IMR-90 (cell line): Measurements from ENCODE around the gene IL1RAPL1. TPM values are rescaled to one million over a fixed set of nuclear protein-coding genes. Genes with fewer than 3 reads are reported as not detected.

Source experiments
- ATAC-seq: fragments of 200-7000 bp; cut with Tn5 transposase; 2 replicates; pipeline ENCODE4 v1.9.1; 2020; ENCODE audit warnings: low read depth, mild to moderate bottlenecking, moderate library complexity
- BruUV-seq: library from RNA; stranded (reverse); fragments of 400-500 nt; replicated peaks from 2 replicates; lab custom pipeline; 2021; lab: Mats Ljungman, UMichigan
- CTCF ChIA-PET: fragments of 300-600 bp; formaldehyde crosslinking; extraction: SDS; loops from one replicate; lab custom pipeline; 2021; ENCODE audit warnings: antibody characterized with exemption; lab: Yijun Ruan, JAX
- POLR2A ChIA-PET: fragments of 300-600 bp; sonication (Branson Sonifier 250); formaldehyde crosslinking; loops from one replicate; lab custom pipeline; 2022; ENCODE audit warnings: antibody characterized with exemption; ENCODE audit not compliant: unreplicated experiment; lab: Charles Lee
- DNase-seq: peaks from one replicate; pipeline ENCODE4 v3.0.0; 2013
- H2AFZ ChIP-seq: replicated peaks from 2 replicates; pipeline ENCODE3; 2013; ENCODE audit warnings: low read length, mild to moderate bottlenecking; ENCODE audit not compliant: poor library complexity
- H2AK5ac ChIP-seq: 2 replicates; pipeline ENCODE4 v1.6.1; 2013; ENCODE audit warnings: low read depth, low read length, inconsistent platforms
- H2AK9ac ChIP-seq: replicated peaks from 2 replicates; pipeline ENCODE3; 2013; ENCODE audit warnings: mild to moderate bottlenecking, low read depth, low read length, moderate library complexity; ENCODE audit not compliant: poor library complexity
- H2BK120ac ChIP-seq: 2 replicates; pipeline ENCODE4 v1.6.1; 2013; ENCODE audit warnings: low read depth, low read length, inconsistent platforms
- H2BK15ac ChIP-seq: 3 replicates; pipeline ENCODE4 v1.6.1; 2013; ENCODE audit warnings: low read depth, low read length, inconsistent platforms
- H2BK20ac ChIP-seq: 2 replicates; pipeline ENCODE4 v1.6.1; 2013; ENCODE audit warnings: low read depth, mild to moderate bottlenecking, inconsistent platforms, low read length, moderate library complexity
- H2BK5ac ChIP-seq: 2 replicates; pipeline ENCODE4 v1.6.1; 2013; ENCODE audit warnings: mild to moderate bottlenecking, low read depth, low read length, inconsistent platforms; ENCODE audit not compliant: poor library complexity, severe bottlenecking
- H3K14ac ChIP-seq: replicated peaks from 2 replicates; pipeline ENCODE4 v1.6.1; 2013; ENCODE audit warnings: low read depth, low read length, inconsistent platforms
- H3K18ac ChIP-seq: 2 replicates; pipeline ENCODE4 v1.6.1; 2013; ENCODE audit warnings: low read depth, low read length, control low read depth
- H3K23ac ChIP-seq: 2 replicates; pipeline ENCODE4 v1.6.1; 2013; ENCODE audit warnings: low read depth, low read length, inconsistent platforms
- H3K27ac ChIP-seq: 2 replicates; pipeline ENCODE4 v1.5.1; 2013; ENCODE audit warnings: mild to moderate bottlenecking, control low read depth, low read length; ENCODE audit not compliant: insufficient read depth
- H3K27me3 ChIP-seq: 2 replicates; pipeline ENCODE4 v1.6.1; 2013; ENCODE audit warnings: low read length; ENCODE audit not compliant: control insufficient read depth, insufficient read depth
- H3K36me3 ChIP-seq: 2 replicates; pipeline ENCODE4 v1.6.1; 2013; ENCODE audit warnings: low read length, mixed read lengths; ENCODE audit not compliant: control insufficient read depth, insufficient read depth
- H3K4ac ChIP-seq: 2 replicates; pipeline ENCODE4 v1.6.1; 2013; ENCODE audit warnings: low read depth, low read length, inconsistent platforms
- H3K4me1 ChIP-seq: 2 replicates; pipeline ENCODE4 v1.6.1; 2013; ENCODE audit warnings: low read length, mixed read lengths; ENCODE audit not compliant: control insufficient read depth, insufficient read depth
- H3K4me2 ChIP-seq: 2 replicates; pipeline ENCODE4 v1.6.1; 2013; ENCODE audit warnings: low read depth, mild to moderate bottlenecking, control low read depth, low read length, moderate library complexity
- H3K4me3 ChIP-seq: 2 replicates; pipeline ENCODE4 v1.5.1; 2013; ENCODE audit warnings: low read depth, mild to moderate bottlenecking, control low read depth, low read length, moderate library complexity; ENCODE audit not compliant: insufficient read depth
- H3K56ac ChIP-seq: 2 replicates; pipeline ENCODE4 v1.6.1; 2013; ENCODE audit warnings: low read length, inconsistent platforms; ENCODE audit not compliant: insufficient read depth; ENCODE audit errors: extremely low read depth
- H3K79me1 ChIP-seq, 2 experiments: 2 replicates each; pipeline ENCODE4 v1.6.1; 2013; ENCODE audit warnings: low read length in 2 of 2, inconsistent platforms in 1 of 2, low read depth in 1 of 2
- H3K9ac ChIP-seq: 2 replicates; pipeline ENCODE4 v1.6.1; 2013; ENCODE audit warnings: low read depth, low read length, control low read depth
- H3K9me1 ChIP-seq: 2 replicates; pipeline ENCODE4 v1.6.1; 2013; ENCODE audit warnings: low read length, inconsistent platforms; ENCODE audit not compliant: insufficient read depth
- H3K9me3 ChIP-seq: 2 replicates; pipeline ENCODE4 v1.6.1; 2013; ENCODE audit warnings: low read length; ENCODE audit not compliant: control insufficient read depth, insufficient read depth
- H4K20me1 ChIP-seq: 2 replicates; pipeline ENCODE4 v1.6.1; 2013; ENCODE audit warnings: low read length, inconsistent platforms; ENCODE audit not compliant: insufficient read depth
- H4K5ac ChIP-seq: 2 replicates; pipeline ENCODE4 v1.6.1; 2013; ENCODE audit warnings: mild to moderate bottlenecking, low read depth, low read length, control low read depth
- H4K8ac ChIP-seq, 2 experiments: 2 replicates each; pipeline ENCODE4 v1.6.1; 2013; ENCODE audit warnings: low read depth in 2 of 2, low read length in 2 of 2, control low read depth in 1 of 2, inconsistent platforms in 1 of 2
- H4K91ac ChIP-seq: 2 replicates; pipeline ENCODE4 v1.6.1; 2013; ENCODE audit warnings: low read depth, low read length, inconsistent platforms; ENCODE audit not compliant: insufficient read depth
- BHLHE40 ChIP-seq: fragments of 150-350 bp; IDR thresholded peaks from 2 replicates; pipeline ENCODE4 v1.6.1; 2016; ENCODE audit warnings: mild to moderate bottlenecking, low read depth, low read length
- CEBPB ChIP-seq: IDR thresholded peaks from 2 replicates; pipeline ENCODE4 v1.6.1; 2012; ENCODE audit warnings: low read depth, low read length, improper control_type of control experiment
- CHD1 ChIP-seq: IDR thresholded peaks from 2 replicates; pipeline ENCODE4 v1.6.1; 2012; ENCODE audit warnings: low read depth, low read length, improper control_type of control experiment
- CTCF ChIP-seq: conservative IDR thresholded peaks from 2 replicates; pipeline ENCODE4 v1.5.1; 2012; ENCODE audit warnings: mild to moderate bottlenecking, low read depth, low read length, improper control_type of control experiment
- FOS ChIP-seq: fragments of 150-350 bp; IDR thresholded peaks from 2 replicates; pipeline ENCODE4 v1.6.1; 2016; ENCODE audit warnings: low read depth, low read length
- MAFK ChIP-seq: IDR thresholded peaks from 2 replicates; pipeline ENCODE4 v1.6.1; 2012; ENCODE audit warnings: low read depth, low read length, improper control_type of control experiment
- MAZ ChIP-seq: IDR thresholded peaks from 2 replicates; pipeline ENCODE4 v1.6.1; 2012; ENCODE audit warnings: low read depth, mild to moderate bottlenecking, low read length, improper control_type of control experiment, moderate library complexity, borderline replicate concordance
- MXI1 ChIP-seq: IDR thresholded peaks from 2 replicates; pipeline ENCODE4 v1.6.1; 2012; ENCODE audit warnings: low read depth, mild to moderate bottlenecking, low read length, moderate library complexity, borderline replicate concordance
- POLR2A ChIP-seq: IDR thresholded peaks from 2 replicates; pipeline ENCODE4 v1.6.1; 2012; ENCODE audit warnings: mild to moderate bottlenecking, low read depth, low read length
- RCOR1 ChIP-seq: IDR thresholded peaks from 2 replicates; pipeline ENCODE4 v1.6.1; 2012; ENCODE audit warnings: mild to moderate bottlenecking, low read length, improper control_type of control experiment; ENCODE audit not compliant: insufficient replicate concordance
- RFX5 ChIP-seq: IDR thresholded peaks from 2 replicates; pipeline ENCODE4 v1.8.0; 2012; ENCODE audit warnings: low read depth, mild to moderate bottlenecking, low read length, moderate library complexity
- SMC3 ChIP-seq: fragments of 150-350 bp; IDR thresholded peaks from 2 replicates; pipeline ENCODE4 v1.6.1; 2016; ENCODE audit warnings: low read depth, mild to moderate bottlenecking, antibody characterized with exemption, low read length, moderate library complexity
- WGBS, 2 experiments: methylation state at CpG; one replicate each; pipeline versions ENCODE4 v1.1.5 to v1.1.7; 2013; ENCODE audit warnings: missing lambda C conversion rate in 2 of 2; ENCODE audit not compliant: insufficient read length in 1 of 2; ENCODE audit errors: extremely low coverage in 2 of 2; 5-methylcytosine and 5-hydroxymethylcytosine counted together
- dilution Hi-C: fragments of 300-500 bp; cut with HindIII; formaldehyde crosslinking; loops from one replicate; pipeline ENCODE4 v1.14.3; 2018; ENCODE audit warnings: low sequenced_read_pairs; ENCODE audit not compliant: unreplicated experiment
- in situ Hi-C: fragments of 300-500 bp; cut with MboI; formaldehyde crosslinking; loops from 3 replicates; pipeline ENCODE4 v1.14.3; 2019; ENCODE audit warnings: low sequenced_read_pairs, inconsistent platforms, mixed read lengths
- intact Hi-C: fragments of 100-400 bp; cut with micrococcal nuclease; formaldehyde crosslinking; loops from 2 replicates; pipeline ENCODE4 v1.10.0; 2022
- polyA plus RNA-seq, 3 experiments: library from polyadenylated mRNA; depleted of rRNA; stranded (reverse); fragments of >200 nt; gene quantifications; 2 replicates each; pipeline ENCODE4 v1.2.3, GENCODE V29; 2012; ENCODE audit warnings: low replicate concordance in 1 of 3
- total RNA-seq: library from RNA; depleted of rRNA; stranded (reverse); fragments of >200 nt; gene quantifications from 2 replicates; pipeline ENCODE4 v1.2.3, GENCODE V29; 2012
- TF ChIP-seq, protein P1 (sequence below): fragments of 150-350 bp; IDR thresholded peaks from 2 replicates; pipeline ENCODE4 v1.6.1; 2016; ENCODE audit warnings: low read depth, mild to moderate bottlenecking, low read length, moderate library complexity, borderline replicate concordance
- TF ChIP-seq, protein P2 (sequence below): fragments of 150-350 bp; IDR thresholded peaks from 2 replicates; pipeline ENCODE4 v1.6.1; 2017; ENCODE audit warnings: mild to moderate bottlenecking, antibody characterized with exemption, low read length, low read depth

The IL1RAPL1 gene
- total and polyA plus RNA-seq, 2 of the 4 experiments (the other 2 are of a cell fraction): 1.5 to 9.0 TPM

DNA sequence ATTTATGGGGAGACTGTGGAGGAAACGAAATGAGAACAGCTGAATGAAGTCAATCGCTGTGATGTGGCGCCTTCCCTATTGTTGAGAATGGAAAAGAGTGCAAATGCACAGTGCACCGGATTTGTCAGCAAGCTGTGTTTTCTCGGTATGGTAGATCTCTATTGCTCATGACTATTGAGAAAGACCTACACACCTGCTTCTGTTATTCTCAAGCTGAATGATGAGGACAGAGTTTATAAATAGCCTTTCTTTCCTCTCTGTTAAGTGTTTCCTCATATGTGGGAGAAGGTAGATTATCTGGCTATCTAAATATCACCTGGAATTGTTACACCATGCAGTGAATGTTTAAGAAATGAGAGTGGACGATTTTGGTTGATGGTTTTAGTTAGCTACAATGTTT lies 650.7 kb downstream of the IL1RAPL1 start:
- CTCF ChIA-PET: no interaction called here

More for the DNA sequence above, 650.7 kb downstream of the IL1RAPL1 start:
- DNase-seq: peak; percentile 5
- Histone ChIP-seq H2AK5ac (no peak overlapping the region), H3K23ac (no peak overlapping the region), H4K8ac (no peak overlapping the region), H4K20me1 (no peaks in the 10 kb centered on the region), H3K36me3 (no peaks in the 10 kb centered on the region), H3K56ac (no peak overlapping the region), H2BK20ac (no peak overlapping the region), H3K14ac (no peak overlapping the region), H2BK5ac (no peak overlapping the region), H3K4me1 (0 out of 2 replicates have a peak, but pooled peaks cover 2% of the 10 kb centered on the region), H4K91ac (no peak overlapping the region), H2AFZ (no peak overlapping the region), H3K9me3 (no peaks in the 10 kb centered on the region), H3K9me1 (no peaks in the 10 kb centered on the region; the same call in 1 of the 2 replicates), H3K4me3 (no peak overlapping the region), H3K79me1 (no peaks in the 10 kb centered on the region), H3K9ac (no peak overlapping the region), H3K18ac (no peak overlapping the region), H3K4ac (no peak overlapping the region), H4K5ac (no peak overlapping the region), H3K27me3 (no peaks in the 10 kb centered on the region), H3K4me2 (no peak overlapping the region), H3K27ac (no peak overlapping the region), H2AK9ac (no peak overlapping the region), H2BK15ac (no peak overlapping the region), H2BK120ac (no peak overlapping the region)
- WGBS, 2 experiments: no CpG with 5 or more reads among the region's 6 CpGs
- POLR2A ChIA-PET: no interaction called here
- no TSS peak for BruUV-seq
- TF ChIP-seq CHD1 (no peak), FOS (no peak), SMC3 (no peak), CTCF (no peak), CEBPB (no peak), MAZ (no peak), MAFK (no peak), MXI1 (no peak), POLR2A (no peak), BHLHE40 (no peak), RFX5 (no peak), RCOR1 (no peak)
- TF ChIP-seq, protein P1, sequence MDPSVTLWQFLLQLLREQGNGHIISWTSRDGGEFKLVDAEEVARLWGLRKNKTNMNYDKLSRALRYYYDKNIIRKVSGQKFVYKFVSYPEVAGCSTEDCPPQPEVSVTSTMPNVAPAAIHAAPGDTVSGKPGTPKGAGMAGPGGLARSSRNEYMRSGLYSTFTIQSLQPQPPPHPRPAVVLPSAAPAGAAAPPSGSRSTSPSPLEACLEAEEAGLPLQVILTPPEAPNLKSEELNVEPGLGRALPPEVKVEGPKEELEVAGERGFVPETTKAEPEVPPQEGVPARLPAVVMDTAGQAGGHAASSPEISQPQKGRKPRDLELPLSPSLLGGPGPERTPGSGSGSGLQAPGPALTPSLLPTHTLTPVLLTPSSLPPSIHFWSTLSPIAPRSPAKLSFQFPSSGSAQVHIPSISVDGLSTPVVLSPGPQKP: no peak
- TF ChIP-seq, protein P2, sequence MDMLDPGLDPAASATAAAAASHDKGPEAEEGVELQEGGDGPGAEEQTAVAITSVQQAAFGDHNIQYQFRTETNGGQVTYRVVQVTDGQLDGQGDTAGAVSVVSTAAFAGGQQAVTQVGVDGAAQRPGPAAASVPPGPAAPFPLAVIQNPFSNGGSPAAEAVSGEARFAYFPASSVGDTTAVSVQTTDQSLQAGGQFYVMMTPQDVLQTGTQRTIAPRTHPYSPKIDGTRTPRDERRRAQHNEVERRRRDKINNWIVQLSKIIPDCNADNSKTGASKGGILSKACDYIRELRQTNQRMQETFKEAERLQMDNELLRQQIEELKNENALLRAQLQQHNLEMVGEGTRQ: no peak
- dilution Hi-C loops (no loop called here), in situ Hi-C loops (no loop called here), intact Hi-C loops (no loop called here)
- ATAC-seq: no peak
